ENCODE data around the gene NLGN4X.

DNA sequence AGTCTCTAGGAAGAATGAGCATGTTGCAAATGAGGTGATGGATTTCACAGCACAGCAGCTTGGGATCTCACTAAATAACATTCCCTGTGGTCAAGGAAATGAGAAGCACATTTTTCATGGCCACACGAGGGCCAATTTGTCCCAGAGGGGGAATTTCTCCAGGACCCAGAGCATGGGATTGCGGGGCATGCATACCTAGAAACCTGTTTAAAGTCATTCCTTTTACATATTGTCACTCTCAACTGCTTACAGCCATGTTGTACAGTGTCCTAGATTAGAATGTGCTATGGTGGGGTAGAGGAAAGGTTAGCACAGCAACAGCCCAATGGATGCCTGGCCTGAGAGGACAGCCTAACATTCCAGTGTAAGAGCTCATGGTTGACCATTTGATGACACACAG lies 37.4 kb upstream of the NLGN4X start:
- TF ChIP-seq, protein P1, sequence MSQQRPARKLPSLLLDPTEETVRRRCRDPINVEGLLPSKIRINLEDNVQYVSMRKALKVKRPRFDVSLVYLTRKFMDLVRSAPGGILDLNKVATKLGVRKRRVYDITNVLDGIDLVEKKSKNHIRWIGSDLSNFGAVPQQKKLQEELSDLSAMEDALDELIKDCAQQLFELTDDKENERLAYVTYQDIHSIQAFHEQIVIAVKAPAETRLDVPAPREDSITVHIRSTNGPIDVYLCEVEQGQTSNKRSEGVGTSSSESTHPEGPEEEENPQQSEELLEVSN (IDR thresholded peaks at IDR 0.05; ENCODE audit: borderline replicate concordance, low read depth) = no peak
- TF ChIP-seq FOXS1 (CRISPR knock-in tag; IDR thresholded peaks at IDR 0.05) (no peak), EP300 (IDR thresholded peaks at IDR 0.05) (no peak), ESRRA (IDR thresholded peaks at IDR 0.05; ENCODE audit: borderline replicate concordance, low read length) (no peak), CEBPB (IDR thresholded peaks at IDR 0.05) (no peak)
- TF ChIP-seq, protein P2, sequence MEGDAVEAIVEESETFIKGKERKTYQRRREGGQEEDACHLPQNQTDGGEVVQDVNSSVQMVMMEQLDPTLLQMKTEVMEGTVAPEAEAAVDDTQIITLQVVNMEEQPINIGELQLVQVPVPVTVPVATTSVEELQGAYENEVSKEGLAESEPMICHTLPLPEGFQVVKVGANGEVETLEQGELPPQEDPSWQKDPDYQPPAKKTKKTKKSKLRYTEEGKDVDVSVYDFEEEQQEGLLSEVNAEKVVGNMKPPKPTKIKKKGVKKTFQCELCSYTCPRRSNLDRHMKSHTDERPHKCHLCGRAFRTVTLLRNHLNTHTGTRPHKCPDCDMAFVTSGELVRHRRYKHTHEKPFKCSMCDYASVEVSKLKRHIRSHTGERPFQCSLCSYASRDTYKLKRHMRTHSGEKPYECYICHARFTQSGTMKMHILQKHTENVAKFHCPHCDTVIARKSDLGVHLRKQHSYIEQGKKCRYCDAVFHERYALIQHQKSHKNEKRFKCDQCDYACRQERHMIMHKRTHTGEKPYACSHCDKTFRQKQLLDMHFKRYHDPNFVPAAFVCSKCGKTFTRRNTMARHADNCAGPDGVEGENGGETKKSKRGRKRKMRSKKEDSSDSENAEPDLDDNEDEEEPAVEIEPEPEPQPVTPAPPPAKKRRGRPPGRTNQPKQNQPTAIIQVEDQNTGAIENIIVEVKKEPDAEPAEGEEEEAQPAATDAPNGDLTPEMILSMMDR (IDR thresholded peaks at IDR 0.05) = no peak
